CD14-positive monocyte (primary cell): ENCODE results near the gene CCDC102B. TPM values are rescaled to one million over a fixed set of nuclear protein-coding genes. Genes with fewer than 3 reads are reported as not detected.

Source experiments
- DNase-seq, 3 donors: peaks; one replicate each; pipeline ENCODE4 v3.0.0-alpha.2; 2011 to 2022
- H2AFZ ChIP-seq: 2 replicates; pipeline ENCODE4 v1.6.0; 2012; ENCODE audit warnings: mild to moderate bottlenecking, low read depth, low read length, inconsistent platforms; ENCODE audit not compliant: insufficient read depth, poor library complexity, severe bottlenecking
- H3K27ac ChIP-seq, 2 donors: 1 replicate in 1 of 2; 2 replicates in 1 of 2; pipeline ENCODE4 v1.5.1; 2012 to 2013; ENCODE audit warnings: low read length in 2 of 2, control low read depth in 1 of 2, inconsistent platforms in 1 of 2, low read depth in 1 of 2, mild to moderate bottlenecking in 1 of 2
- H3K27me3 ChIP-seq, 2 donors: one replicate each; pipeline versions ENCODE4 v1.6.0 to v1.6.1; 2011 to 2013; ENCODE audit warnings: low read length in 2 of 2; ENCODE audit not compliant: control insufficient read depth in 2 of 2, insufficient read depth in 2 of 2
- H3K36me3 ChIP-seq, 2 donors: replicated peaks in 1 of 2; 1 replicate in 1 of 2; 2 replicates in 1 of 2; pipeline versions ENCODE4 v1.5.1 to v1.6.1; 2012 to 2013; ENCODE audit warnings: low read length in 2 of 2, control low read depth in 1 of 2, inconsistent platforms in 1 of 2, mild to moderate bottlenecking in 1 of 2; ENCODE audit not compliant: insufficient read depth in 2 of 2, control insufficient read depth in 1 of 2
- H3K4me1 ChIP-seq, 2 donors: 1 replicate in 1 of 2; 2 replicates in 1 of 2; pipeline versions ENCODE4 v1.5.1 to v1.6.1; 2012 to 2013; ENCODE audit warnings: low read length in 2 of 2, control low read depth in 1 of 2, inconsistent platforms in 1 of 2, mild to moderate bottlenecking in 1 of 2, moderate library complexity in 1 of 2; ENCODE audit not compliant: insufficient read depth in 2 of 2, control insufficient read depth in 1 of 2
- H3K4me2 ChIP-seq: replicated peaks from 2 replicates; pipeline ENCODE3; 2012; ENCODE audit warnings: low read length, moderate library complexity, mild to moderate bottlenecking; ENCODE audit not compliant: poor library complexity, severe bottlenecking; ENCODE audit errors: extremely low read depth
- H3K4me3 ChIP-seq, 3 experiments: fragments of 200-600 bp in 1 of 3; sonication (generic) in 1 of 3; replicated peaks in 1 of 3; 1 replicate in 2 of 3; 2 replicates in 1 of 3; pipeline ENCODE4 v1.5.1; 2011 to 2013; ENCODE audit warnings: low read length in 3 of 3, mild to moderate bottlenecking in 3 of 3, control low read depth in 2 of 3, low read depth in 2 of 3, inconsistent platforms in 1 of 3, moderate library complexity in 1 of 3
- H3K79me2 ChIP-seq: 2 replicates; pipeline ENCODE4 v1.6.0; 2012; ENCODE audit warnings: mild to moderate bottlenecking, control low read depth, inconsistent platforms, low read length, moderate library complexity; ENCODE audit not compliant: insufficient read depth
- H3K9ac ChIP-seq: 2 replicates; pipeline ENCODE4 v1.6.0; 2017; ENCODE audit warnings: low read length, mild to moderate bottlenecking; ENCODE audit not compliant: insufficient read depth, poor library complexity, severe bottlenecking
- H3K9me3 ChIP-seq, 2 donors: replicated peaks in 1 of 2; 1 replicate in 1 of 2; 2 replicates in 1 of 2; pipeline versions ENCODE4 v1.5.1 to v1.6.1; 2012 to 2013; ENCODE audit warnings: low read length in 2 of 2, control low read depth in 1 of 2; ENCODE audit not compliant: control insufficient read depth in 1 of 2, insufficient read depth in 1 of 2
- H4K20me1 ChIP-seq: 2 replicates; pipeline ENCODE4 v1.6.0; 2012; ENCODE audit warnings: mild to moderate bottlenecking, low read length, control low read depth, moderate library complexity; ENCODE audit not compliant: insufficient read depth
- H3K27ac Mint-ChIP-seq, 7 donors: one replicate each; pipeline ENCODE4 v1.8.0; 2020; ENCODE audit warnings: mild to moderate bottlenecking in 7 of 7, mixed read lengths in 7 of 7, moderate library complexity in 6 of 7, inconsistent platforms in 2 of 7
- H3K27me3 Mint-ChIP-seq, 3 donors: one replicate each; pipeline ENCODE4 v1.8.0; 2021 to 2022; ENCODE audit warnings: low read depth in 3 of 3, mild to moderate bottlenecking in 3 of 3, mixed read lengths in 3 of 3, moderate library complexity in 3 of 3, inconsistent platforms in 1 of 3
- H3K36me3 Mint-ChIP-seq, 2 donors: one replicate each; pipeline ENCODE4 v1.8.0; 2020; ENCODE audit warnings: mixed read lengths in 2 of 2, inconsistent platforms in 1 of 2, mild to moderate bottlenecking in 1 of 2
- H3K4me1 Mint-ChIP-seq: one replicate; pipeline ENCODE4 v1.8.0; 2020; ENCODE audit warnings: mild to moderate bottlenecking, mixed read lengths
- H3K4me3 Mint-ChIP-seq, 2 donors: one replicate each; pipeline ENCODE4 v1.8.0; 2020; ENCODE audit warnings: mild to moderate bottlenecking in 2 of 2, mixed read lengths in 2 of 2, moderate library complexity in 1 of 2
- H3K9me3 Mint-ChIP-seq, 7 donors: one replicate each; pipeline ENCODE4 v1.8.0; 2020 to 2022; ENCODE audit warnings: mixed read lengths in 7 of 7, mild to moderate bottlenecking in 6 of 7, moderate library complexity in 6 of 7, inconsistent platforms in 2 of 7
- WGBS: methylation state at CpG from one replicate; pipeline ENCODE4 v1.1.5; 2013; ENCODE audit warnings: missing lambda C conversion rate; ENCODE audit not compliant: insufficient coverage; 5-methylcytosine and 5-hydroxymethylcytosine counted together
- intact Hi-C, 2 donors: fragments of 100-400 bp; cut with micrococcal nuclease; formaldehyde crosslinking; loops; one replicate each; pipeline versions ENCODE4 v1.15.0 to v1.15.1; 2023
- polyA plus RNA-seq, 3 donors: library from polyadenylated mRNA; depleted of rRNA in 1 of 3; unstranded in 2 of 3; stranded (reverse) in 1 of 3; fragments of 300-500 nt in 2 of 3; fragments of >200 nt in 1 of 3; fragmentation: Illumina TruSeq in 2 of 3; gene quantifications; 1 replicate in 2 of 3; 2 replicates in 1 of 3; pipeline ENCODE4 v1.2.3, GENCODE V29; 2012 to 2021
- TF ChIP-seq, protein P1 (sequence below): fragments of 200-600 bp; IDR thresholded peaks from one replicate; pipeline ENCODE4 v1.8.0; 2022; ENCODE audit warnings: antibody characterized with exemption, mild to moderate bottlenecking

CCDC102B gene
- polyA plus RNA-seq, 3 donors, result 0.34 to 1.4 TPM; not detected in 1

DNA sequence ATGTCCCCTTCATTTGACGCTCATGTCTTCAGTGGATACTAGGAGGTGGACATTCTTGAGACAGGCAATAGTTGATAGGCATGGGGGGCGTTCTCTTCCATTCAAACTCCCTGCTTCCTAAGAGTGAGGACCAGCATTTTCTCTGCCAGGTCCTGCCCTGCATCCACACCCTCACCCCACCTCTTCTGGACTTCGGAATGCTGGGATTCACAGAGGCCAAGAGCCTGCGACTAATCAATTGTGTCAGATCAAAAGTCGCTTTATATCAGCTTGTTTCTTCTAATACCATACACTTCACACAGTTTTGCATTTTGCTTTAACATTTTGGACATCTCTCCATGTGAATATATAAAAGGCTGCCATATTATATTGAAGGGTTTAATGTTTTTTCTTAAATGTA is 210.7 kb downstream of the CCDC102B start:
- no peak overlapping the region for H2AFZ ChIP-seq
- H3K27ac ChIP-seq, result no peak overlapping the region
- H3K9me3 ChIP-seq, result no peaks in the 10 kb centered on the region
- H3K4me1 ChIP-seq, result no peaks in the 10 kb centered on the region
- H3K36me3 ChIP-seq, result no peaks in the 10 kb centered on the region
- H3K79me2 ChIP-seq, result no peaks in the 10 kb centered on the region
- WGBS, result 83% methylated on average over 1 of the region's 5 CpGs
- H3K4me2 ChIP-seq, result no peak overlapping the region
- intact Hi-C loops, result no loop called here
- DNase-seq, result no peak
- no peak overlapping the region for H3K27ac Mint-ChIP-seq
- no peak overlapping the region for H3K4me3 ChIP-seq
- no peaks in the 10 kb centered on the region for H3K27me3 Mint-ChIP-seq
- no peak overlapping the region for H3K9ac ChIP-seq
- H4K20me1 ChIP-seq, result no peaks in the 10 kb centered on the region
- peaks cover 0 to 4% (median 0%) of the 10 kb centered on the region in 7 donors for H3K9me3 Mint-ChIP-seq
- H3K4me1 Mint-ChIP-seq, result no peaks in the 10 kb centered on the region
- no peaks in the 10 kb centered on the region for H3K36me3 Mint-ChIP-seq
- TF ChIP-seq, protein P1, sequence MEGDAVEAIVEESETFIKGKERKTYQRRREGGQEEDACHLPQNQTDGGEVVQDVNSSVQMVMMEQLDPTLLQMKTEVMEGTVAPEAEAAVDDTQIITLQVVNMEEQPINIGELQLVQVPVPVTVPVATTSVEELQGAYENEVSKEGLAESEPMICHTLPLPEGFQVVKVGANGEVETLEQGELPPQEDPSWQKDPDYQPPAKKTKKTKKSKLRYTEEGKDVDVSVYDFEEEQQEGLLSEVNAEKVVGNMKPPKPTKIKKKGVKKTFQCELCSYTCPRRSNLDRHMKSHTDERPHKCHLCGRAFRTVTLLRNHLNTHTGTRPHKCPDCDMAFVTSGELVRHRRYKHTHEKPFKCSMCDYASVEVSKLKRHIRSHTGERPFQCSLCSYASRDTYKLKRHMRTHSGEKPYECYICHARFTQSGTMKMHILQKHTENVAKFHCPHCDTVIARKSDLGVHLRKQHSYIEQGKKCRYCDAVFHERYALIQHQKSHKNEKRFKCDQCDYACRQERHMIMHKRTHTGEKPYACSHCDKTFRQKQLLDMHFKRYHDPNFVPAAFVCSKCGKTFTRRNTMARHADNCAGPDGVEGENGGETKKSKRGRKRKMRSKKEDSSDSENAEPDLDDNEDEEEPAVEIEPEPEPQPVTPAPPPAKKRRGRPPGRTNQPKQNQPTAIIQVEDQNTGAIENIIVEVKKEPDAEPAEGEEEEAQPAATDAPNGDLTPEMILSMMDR, result no peak
- no peak overlapping the region for H3K4me3 Mint-ChIP-seq
- H3K27me3 ChIP-seq, result no peaks in the 10 kb centered on the region

DNA sequence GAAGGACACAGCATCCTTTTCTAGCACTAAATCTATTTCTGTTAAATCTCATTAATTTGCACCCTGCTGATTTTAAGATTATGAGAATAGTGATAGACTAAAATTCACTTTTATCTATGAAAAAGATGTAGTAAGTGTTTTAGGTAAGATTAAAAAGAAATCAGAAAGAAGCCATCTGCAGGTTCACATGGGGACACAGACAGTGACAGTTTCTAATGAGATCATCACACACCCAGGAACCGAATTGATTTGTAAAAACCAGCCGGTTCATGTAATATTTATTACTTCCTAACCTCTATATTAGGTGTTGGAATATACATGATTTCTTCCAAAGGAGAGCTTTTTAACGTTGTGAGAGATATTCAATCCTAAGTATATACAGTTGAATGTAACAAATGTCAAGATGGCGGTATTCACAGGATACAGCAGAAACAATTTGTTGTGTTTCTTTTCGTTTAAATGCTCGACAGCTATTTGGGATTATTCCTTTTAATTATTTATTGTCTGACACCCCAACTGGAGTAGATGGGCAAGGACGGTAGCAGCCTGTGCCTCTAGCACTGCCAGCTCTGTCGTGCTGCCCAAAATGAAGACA is 223.4 kb downstream of the CCDC102B start:
- Mint-ChIP-seq H3K36me3 (no peaks in the 10 kb centered on the region), H3K9me3 (peaks cover 0 to 3% (median 0%) of the 10 kb centered on the region in 7 donors), H3K27ac (no peak overlapping the region), H3K27me3 (no peaks in the 10 kb centered on the region), H3K4me1 (no peaks in the 10 kb centered on the region), H3K4me3 (no peak overlapping the region)
- H3K27ac ChIP-seq, result no peak overlapping the region
- no peaks in the 10 kb centered on the region for H3K9me3 ChIP-seq
- no peak overlapping the region for H2AFZ ChIP-seq
- TF ChIP-seq, protein P1, result no peak
- no peaks in the 10 kb centered on the region for H4K20me1 ChIP-seq
- H3K4me2 ChIP-seq, result no peak overlapping the region
- H3K4me3 ChIP-seq, result no peak overlapping the region
- no peaks in the 10 kb centered on the region for H3K36me3 ChIP-seq
- no peaks in the 10 kb centered on the region for H3K79me2 ChIP-seq
- no peak for DNase-seq
- no peaks in the 10 kb centered on the region for H3K27me3 ChIP-seq
- intact Hi-C loops, result no loop called here
- H3K9ac ChIP-seq, result no peak overlapping the region
- no peaks in the 10 kb centered on the region for H3K4me1 ChIP-seq
- WGBS, result 84% methylated on average over 4 of the region's 8 CpGs
